Fibroblast of skin of back (primary cell): Measurements from ENCODE around the gene ETNK1.
A peak's percentile ranks its signal among the peaks of the same experiment; 100 is the strongest.

Experiments used
- DNase-seq: peaks from one replicate; pipeline ENCODE4 v3.0.0-alpha.2; 2013

The ETNK1 gene

GRCh38 chr12:22635812-22636211 lies 10.8 kb downstream of the ETNK1 start:
- no peak for DNase-seq

- no peak for DNase-seq
These were observed 15.9 kb downstream of the ETNK1 start for GRCh38 chr12:22640851-22641250.

GRCh38 chr12:22641353-22642053 lies 16.5 kb downstream of the ETNK1 start:
- no peak for DNase-seq

DNA sequence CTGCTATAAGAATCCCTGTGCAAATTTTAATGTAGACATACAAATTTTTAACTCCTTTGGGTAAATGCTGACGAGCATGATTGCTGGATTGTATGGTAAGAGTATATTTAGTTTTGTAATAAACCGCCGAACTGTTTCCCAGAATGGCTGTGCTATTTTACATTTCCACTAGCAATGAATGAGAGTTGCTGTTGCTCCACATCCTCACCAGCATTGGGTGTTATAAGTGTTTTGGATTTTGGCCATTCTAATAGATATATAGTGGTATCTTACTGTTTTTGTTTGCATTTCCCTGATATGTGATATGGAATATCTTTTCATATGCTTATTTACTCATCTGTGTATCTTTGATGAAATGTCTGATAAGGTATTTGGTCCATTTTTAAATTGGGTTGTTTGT lies 23.7 kb downstream of the ETNK1 start:
- DNase-seq, result no peak

DNA sequence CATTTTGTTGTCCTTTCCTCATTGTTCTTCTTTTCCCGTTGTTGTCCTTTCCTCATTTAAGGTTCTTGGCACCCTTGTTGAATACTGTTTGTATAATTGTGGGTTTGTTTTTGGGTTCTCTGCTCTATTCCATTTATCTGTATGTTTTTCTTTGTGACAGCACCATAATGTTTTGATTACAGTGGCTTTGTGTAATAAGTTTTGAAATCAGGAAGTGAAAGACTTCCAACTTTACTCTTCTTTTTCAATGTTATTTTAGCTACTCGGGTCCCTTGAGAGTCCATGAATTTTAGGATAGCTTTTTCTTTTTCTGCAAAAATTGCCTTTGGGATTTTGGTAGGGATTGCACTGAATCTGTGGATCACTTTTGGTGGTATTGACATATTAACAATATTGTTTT lies 28.1 kb downstream of the ETNK1 start:
- peak; percentile 26 for DNase-seq

DNA sequence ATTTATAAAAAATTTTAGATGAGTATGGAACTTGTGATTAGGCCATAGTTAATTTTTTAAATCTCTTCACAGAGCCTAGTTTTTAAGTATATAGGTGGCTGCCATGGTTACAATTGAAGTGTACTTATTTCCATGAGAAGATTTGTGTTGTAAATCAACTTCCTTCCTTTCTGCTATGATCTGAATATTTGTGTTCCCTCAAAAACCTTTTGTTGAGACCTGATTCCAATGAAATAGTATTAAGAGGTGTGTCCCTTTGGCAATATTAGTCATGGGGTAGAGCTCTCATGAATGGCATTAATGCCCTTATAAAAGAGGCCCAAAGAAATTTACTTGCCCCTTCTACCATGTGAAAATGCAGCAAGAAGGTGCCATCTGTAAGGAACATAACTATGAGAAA lies 28.8 kb downstream of the ETNK1 start:
- DNase-seq, result no peak

- no peak for DNase-seq
These were observed 31.4 kb downstream of the ETNK1 start for GRCh38 chr12:22656376-22656775.

DNA sequence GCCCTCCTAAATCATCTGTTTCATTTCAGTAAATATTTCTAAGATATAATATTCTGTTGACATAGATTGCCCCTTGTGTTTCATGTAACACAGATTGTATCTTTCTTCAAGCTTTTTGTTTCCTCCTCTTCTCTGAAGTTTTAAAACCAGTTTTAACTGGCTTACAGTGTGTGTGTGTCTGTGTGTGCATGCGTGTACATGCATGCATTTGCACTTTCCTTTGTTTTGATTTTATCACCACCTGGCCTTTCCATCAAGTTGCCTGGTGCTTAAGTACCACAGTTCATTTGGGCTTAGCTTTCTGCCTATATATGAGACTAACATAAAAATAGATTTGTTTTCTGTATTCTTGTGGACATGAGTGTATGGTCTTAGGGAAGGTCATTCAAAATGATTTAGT lies 31.9 kb downstream of the ETNK1 start:
- no peak for DNase-seq

GRCh38 chr12:22657538-22657937 lies 32.6 kb downstream of the ETNK1 start:
- DNase-seq, result no peak

GRCh38 chr12:22658214-22658613 lies 33.2 kb downstream of the ETNK1 start:
- DNase-seq, result peak; percentile 19

GRCh38 chr12:22662356-22662755 lies 37.4 kb downstream of the ETNK1 start:
- DNase-seq, result no peak

- DNase-seq, result no peak
These were observed 40.5 kb downstream of the ETNK1 start for GRCh38 chr12:22665476-22665875.

DNA sequence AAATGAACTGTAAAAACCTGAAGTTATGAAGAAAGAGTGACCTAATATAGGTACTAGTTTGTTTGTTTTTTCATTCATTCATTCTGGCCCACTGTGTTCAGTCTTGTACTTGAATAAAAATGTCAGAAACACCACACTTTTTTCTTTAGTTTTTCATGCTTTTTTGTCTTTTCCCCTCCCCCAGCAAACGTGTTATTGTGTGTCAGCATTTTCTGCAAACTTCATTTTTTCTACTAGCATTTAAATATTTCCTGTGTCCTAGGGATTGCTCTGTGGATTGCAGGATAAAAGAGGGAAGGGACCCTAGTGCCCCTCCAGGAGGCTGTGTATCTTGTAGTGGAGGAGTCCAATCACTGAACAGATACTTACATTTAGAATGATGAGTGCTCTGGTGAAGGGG lies 42.2 kb downstream of the ETNK1 start:
- DNase-seq, result no peak

DNA sequence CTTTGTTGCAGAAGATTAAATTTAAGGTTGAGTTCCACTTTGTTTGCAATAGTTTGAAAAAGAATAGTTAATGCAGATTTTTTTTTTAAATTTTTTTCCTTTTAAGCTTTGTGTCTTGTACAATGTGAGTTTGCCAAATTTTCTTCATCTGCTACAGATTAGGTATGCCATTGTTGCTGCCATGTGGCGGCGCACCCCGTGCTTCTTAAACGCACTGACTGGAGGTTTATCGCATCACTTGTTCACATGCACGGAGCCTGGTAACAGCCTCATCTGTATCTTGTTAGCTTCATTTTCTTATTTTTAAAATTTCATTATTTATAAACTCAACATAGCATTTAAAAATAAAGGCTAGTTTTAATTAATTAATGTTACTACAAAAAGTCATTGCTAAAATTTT lies 43.5 kb downstream of the ETNK1 start:
- DNase-seq, result no peak

- DNase-seq, result no peak
These were observed 45.8 kb downstream of the ETNK1 start for GRCh38 chr12:22670762-22671161.

DNA sequence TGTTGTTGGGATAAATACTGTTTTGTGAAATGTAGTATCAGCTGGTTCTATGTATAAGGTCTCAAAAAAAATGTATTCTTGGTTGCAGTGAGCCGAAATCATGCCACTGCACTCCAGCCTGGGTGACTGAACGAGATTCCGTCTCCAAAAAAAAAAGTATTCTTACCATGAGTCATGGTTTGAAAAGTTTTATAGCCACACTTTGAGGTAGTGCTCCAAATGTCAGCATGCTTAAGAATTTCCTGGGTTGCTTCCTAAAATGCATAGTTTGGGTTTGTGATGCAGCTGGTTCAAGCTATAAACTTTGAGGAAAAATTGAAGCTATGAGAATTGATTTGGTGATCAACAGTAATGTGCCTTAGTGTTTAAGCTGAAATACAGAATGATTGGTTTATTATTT lies 48.0 kb downstream of the ETNK1 start:
- peak; percentile 73 for DNase-seq

DNA sequence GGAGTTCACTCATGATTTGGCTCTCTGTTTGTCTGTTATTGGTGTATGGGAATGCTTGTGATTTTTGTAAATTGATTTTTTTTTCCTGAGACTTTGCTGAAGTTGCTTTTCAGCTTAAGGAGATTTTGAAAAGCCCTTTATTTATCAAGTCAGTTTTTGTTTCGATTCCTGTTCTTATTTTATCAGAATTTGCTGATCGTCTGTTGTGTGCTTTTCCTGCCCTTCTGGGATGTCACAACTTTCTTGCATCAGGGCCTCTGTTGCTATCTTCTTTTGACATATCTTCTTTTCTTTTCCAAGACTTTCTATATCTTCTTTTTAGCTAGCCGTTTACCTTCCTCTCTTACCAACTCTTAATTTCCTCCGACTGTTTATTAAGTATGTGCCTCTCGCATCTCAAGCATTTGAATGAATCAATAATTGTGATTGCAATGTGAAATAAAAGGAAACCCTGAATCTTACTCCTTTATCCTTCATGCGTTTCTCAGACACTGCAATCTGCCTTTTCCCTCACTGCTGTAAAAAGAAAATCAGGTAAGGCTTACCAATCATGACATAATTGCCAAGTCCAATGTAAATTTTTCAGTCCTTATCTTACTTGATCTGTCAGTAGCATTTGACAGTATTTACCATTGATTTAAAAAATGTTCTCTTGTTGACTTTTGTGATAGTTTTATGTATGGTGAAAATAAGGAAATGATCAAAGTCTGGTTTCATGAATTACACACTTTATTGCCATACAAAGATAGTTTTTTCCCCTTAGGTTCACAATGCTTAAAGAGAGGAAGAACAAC lies 53.0 kb downstream of the ETNK1 start:
- DNase-seq, result no peak

DNA sequence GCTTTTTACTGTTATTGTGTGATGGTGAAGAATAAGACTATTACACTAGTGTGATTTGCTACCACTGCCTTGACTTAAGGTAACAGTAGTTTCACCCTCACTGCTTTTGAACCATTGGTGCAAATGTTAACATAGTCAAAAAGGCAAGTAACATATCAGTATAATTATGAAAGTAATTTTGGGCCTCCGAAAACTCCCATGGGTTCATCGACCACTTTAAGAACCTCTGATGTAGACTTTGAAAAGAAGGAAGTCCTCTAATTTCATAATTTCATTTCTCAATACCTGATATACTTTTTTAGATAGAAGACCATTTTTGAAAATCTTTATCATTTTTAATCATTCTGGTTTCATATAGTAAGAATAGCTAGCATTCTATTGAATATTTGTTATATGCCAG lies 57.7 kb downstream of the ETNK1 start:
- no peak for DNase-seq

DNA sequence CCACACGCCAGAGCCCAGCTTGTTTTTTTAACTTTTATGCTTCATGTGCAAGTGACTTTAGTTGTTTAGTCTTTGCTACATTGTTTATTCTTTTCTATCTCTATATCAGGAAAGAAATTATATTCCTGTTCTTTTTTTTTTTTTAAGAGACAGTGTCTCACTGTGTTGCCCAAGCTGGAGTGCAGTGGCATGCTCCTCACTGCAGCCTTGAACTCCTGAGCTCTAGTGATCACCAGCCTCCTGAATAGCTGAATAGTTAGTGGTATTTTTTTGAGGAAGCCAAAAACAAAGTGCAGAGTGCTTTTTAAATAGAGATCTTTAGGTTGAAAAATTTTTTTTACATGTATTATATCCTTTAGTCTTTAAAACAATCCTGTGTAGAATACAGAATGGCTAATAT lies 58.2 kb downstream of the ETNK1 start:
- DNase-seq, result no peak

DNA sequence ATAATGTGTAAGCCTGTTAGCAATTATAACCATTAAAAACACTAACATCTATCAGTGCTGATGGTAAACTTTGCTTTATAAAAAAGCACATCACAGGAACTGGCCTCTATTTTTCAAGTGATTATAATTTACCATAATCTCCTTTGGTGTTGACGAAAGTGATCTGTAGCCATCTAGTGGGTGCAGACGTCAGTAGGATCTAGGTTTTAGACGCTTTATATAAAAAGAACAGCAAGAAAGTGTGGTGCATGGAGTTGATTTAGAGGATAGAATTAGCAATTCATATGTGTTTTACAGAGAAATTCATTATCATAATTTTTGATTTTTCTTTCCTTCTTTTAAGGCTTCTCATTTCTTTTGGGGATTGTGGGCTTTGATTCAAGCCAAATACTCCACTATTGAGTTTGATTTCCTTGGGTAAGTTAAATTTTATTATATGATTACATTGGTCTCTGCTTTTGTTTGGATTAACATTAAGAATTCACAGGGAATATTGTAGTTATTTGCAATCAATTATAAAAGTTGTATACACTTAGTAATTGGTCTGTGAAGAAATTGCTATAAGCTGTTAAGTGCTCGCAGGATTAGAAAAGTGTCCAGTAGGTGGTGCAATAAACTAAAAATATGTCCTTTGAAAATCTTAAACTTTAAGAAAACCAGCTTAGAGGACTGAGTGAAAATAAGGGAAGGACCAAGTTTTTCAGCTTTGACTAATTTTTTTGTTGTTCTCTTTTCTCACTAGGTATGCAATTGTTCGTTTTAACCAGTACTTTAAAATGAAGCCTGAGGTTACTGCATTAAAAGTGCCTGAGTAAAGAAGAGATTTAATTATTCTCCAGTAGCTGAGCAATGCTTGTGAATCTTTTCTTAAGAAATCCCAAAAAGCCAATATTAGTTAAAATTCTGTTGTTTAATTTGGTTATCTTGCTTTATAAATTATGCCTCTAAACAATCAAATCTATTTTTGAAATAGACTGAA lies 59.5 kb downstream of the ETNK1 start:
- peak; percentile 52 for DNase-seq

GRCh38 chr12:22686193-22686592 lies 61.2 kb downstream of the ETNK1 start:
- no peak for DNase-seq

DNA sequence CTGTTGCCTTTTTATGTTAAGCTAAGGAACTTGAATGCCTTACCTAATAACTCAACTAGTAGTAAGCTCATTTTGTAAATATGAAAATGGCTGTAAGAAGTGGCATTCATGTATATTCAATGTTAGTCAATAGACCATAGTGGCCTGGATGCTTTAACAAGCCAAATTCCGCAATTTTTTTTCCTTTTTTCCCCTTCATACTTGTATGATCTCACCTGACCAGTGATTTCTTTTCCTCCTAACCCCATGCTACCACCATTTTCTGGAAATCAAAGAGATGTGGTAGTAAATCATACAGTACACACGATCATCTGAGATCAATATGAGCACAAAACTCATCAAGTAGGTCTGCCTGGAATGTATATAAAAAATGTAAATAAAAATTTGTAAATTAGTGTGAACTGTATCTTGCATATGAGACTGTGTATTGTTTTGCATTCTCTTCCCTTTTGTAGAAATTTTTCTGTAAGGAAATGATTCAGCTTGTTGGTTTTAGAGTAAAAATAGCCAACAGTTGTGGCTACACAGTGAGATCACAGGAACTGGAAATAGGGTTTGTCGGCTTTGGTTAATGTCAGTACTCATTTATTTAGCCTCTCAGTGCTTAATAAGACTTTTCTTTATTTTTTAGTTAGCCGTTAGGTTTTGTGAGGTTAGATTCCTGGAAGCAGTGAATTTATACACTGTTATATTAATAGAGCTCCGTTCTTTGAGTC lies 62.5 kb downstream of the ETNK1 start:
- DNase-seq, result peak; percentile 84
